Measurements from ENCODE around the gene HECTD2.

Gene HECTD2

DNA sequence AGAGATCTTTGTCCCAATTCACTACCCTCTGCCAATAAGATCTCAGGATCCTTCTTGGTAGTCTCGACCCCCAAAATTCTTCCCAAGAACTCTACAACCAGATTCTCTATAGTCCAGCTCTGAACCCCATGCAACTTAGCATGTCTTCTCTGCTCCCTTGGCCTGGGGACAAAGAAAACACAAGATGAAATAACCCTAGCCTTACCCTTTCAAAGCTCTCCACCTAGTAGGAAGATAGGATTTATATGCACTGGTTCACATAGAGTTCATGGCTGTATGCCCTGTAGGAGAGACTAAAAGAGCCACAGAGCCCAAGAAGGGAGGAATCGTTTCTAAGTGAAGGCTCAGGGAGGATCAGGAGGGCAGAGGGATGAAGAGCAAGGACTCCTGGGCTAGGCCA lies 126.6 kb downstream of the HECTD2 start:
- H3K27ac ChIP-seq (replicated peaks), result no peak overlapping the region
- DNase-seq (ENCODE audit: low read depth in 1 of 2, low spot score in 1 of 2), result no peak
- no peak for TF ChIP-seq SPI1 (IDR thresholded peaks at IDR 0.05; ENCODE audit: borderline replicate concordance, low read depth)
- TF ChIP-seq, protein P1, sequence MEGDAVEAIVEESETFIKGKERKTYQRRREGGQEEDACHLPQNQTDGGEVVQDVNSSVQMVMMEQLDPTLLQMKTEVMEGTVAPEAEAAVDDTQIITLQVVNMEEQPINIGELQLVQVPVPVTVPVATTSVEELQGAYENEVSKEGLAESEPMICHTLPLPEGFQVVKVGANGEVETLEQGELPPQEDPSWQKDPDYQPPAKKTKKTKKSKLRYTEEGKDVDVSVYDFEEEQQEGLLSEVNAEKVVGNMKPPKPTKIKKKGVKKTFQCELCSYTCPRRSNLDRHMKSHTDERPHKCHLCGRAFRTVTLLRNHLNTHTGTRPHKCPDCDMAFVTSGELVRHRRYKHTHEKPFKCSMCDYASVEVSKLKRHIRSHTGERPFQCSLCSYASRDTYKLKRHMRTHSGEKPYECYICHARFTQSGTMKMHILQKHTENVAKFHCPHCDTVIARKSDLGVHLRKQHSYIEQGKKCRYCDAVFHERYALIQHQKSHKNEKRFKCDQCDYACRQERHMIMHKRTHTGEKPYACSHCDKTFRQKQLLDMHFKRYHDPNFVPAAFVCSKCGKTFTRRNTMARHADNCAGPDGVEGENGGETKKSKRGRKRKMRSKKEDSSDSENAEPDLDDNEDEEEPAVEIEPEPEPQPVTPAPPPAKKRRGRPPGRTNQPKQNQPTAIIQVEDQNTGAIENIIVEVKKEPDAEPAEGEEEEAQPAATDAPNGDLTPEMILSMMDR (IDR thresholded peaks at IDR 0.05; ENCODE audit: insufficient read depth, low read length), result no peak
- TF ChIP-seq POLR2AphosphoS5 (IDR thresholded peaks at IDR 0.05; ENCODE audit: low read depth), result no peak
- no peak for TF ChIP-seq GABPA (IDR thresholded peaks at IDR 0.05; ENCODE audit: low read depth)
- TF ChIP-seq, protein P2, sequence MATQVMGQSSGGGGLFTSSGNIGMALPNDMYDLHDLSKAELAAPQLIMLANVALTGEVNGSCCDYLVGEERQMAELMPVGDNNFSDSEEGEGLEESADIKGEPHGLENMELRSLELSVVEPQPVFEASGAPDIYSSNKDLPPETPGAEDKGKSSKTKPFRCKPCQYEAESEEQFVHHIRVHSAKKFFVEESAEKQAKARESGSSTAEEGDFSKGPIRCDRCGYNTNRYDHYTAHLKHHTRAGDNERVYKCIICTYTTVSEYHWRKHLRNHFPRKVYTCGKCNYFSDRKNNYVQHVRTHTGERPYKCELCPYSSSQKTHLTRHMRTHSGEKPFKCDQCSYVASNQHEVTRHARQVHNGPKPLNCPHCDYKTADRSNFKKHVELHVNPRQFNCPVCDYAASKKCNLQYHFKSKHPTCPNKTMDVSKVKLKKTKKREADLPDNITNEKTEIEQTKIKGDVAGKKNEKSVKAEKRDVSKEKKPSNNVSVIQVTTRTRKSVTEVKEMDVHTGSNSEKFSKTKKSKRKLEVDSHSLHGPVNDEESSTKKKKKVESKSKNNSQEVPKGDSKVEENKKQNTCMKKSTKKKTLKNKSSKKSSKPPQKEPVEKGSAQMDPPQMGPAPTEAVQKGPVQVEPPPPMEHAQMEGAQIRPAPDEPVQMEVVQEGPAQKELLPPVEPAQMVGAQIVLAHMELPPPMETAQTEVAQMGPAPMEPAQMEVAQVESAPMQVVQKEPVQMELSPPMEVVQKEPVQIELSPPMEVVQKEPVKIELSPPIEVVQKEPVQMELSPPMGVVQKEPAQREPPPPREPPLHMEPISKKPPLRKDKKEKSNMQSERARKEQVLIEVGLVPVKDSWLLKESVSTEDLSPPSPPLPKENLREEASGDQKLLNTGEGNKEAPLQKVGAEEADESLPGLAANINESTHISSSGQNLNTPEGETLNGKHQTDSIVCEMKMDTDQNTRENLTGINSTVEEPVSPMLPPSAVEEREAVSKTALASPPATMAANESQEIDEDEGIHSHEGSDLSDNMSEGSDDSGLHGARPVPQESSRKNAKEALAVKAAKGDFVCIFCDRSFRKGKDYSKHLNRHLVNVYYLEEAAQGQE (IDR thresholded peaks at IDR 0.05; ENCODE audit: insufficient replicate concordance, low read depth), result no peak

DNA sequence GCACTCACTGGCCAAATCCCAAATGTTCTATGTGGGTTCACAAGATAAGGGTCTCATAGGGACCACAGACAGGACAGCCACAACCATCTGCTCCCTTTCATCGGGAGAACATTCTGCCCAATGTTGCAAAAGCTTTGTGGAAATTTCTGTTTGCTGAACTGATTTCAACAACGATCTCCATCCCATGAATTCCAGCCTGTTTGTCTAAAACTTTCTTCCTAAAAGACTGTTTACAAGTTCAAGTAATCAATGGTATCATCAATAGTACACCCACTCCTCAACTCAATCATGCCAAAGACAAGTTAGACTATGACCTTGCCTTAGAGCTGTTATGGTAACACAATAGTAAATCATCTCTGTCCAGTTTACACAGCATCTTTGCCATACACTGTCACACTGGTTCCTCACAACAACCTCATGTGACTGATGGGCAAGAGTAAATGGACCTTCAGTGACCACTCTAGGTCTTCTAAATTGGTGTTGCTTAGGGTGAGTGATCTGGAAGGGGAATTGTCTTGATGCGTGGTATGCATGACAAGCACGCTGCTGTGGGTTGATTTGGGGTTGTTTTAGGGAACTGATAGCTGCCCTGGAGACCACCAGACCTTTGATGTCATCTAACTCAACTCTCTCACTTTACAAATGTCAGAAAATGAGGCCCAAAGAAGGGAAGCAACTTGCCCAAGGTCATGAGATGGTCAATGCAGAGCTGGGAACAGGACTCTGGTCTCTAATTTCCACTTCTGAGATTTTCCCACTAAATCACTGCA lies 127.7 kb downstream of the HECTD2 start:
- no peak overlapping the region for H3K4me3 ChIP-seq (replicated peaks; ENCODE audit: insufficient read depth, low read length)
- TF ChIP-seq, protein P2 (IDR thresholded peaks at IDR 0.05; ENCODE audit: insufficient replicate concordance, low read depth), result no peak
- TF ChIP-seq SPI1 (IDR thresholded peaks at IDR 0.05; ENCODE audit: borderline replicate concordance, low read depth) (no peak), GABPA (IDR thresholded peaks at IDR 0.05; ENCODE audit: low read depth) (no peak), POLR2AphosphoS5 (IDR thresholded peaks at IDR 0.05; ENCODE audit: low read depth) (no peak)
- TF ChIP-seq, protein P1 (IDR thresholded peaks at IDR 0.05; ENCODE audit: insufficient read depth, low read length), result no peak
- no peak for DNase-seq (ENCODE audit: low read depth in 1 of 2, low spot score in 1 of 2)
- H3K27me3 ChIP-seq (ENCODE audit: insufficient read depth, poor library complexity, severe bottlenecking), result no peaks in the 10 kb centered on the region
- no peak overlapping the region for H3K27ac ChIP-seq (replicated peaks)

More for the DNA sequence above, 126.6 kb downstream of the HECTD2 start:
- H3K4me3 ChIP-seq (replicated peaks; ENCODE audit: insufficient read depth, low read length), result no peak overlapping the region
- H3K27me3 ChIP-seq (ENCODE audit: insufficient read depth, poor library complexity, severe bottlenecking), result no peaks in the 10 kb centered on the region

DNA sequence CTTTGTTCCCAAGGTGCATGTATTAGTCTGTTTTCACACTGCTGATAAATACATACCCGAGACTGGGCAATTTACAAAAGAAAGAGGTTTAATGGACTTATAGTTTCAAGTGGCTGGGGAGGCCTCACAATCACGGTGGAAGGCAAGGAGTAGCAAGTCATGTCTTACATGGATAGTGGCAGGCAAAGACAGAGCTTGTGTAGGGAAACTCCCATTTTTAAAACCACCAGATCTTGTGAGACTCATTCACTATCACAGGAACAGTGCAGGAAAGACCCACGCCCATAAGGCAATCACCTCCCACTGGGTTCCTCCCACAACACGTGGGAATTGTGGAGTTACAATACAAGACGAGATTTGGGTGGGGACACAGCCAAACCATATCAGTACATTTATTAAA lies 129.8 kb downstream of the HECTD2 start:
- no peak for DNase-seq (ENCODE audit: low read depth in 1 of 2, low spot score in 1 of 2)
- Histone ChIP-seq H3K27ac (replicated peaks) (no peak overlapping the region), H3K4me3 (replicated peaks; ENCODE audit: insufficient read depth, low read length) (no peak overlapping the region), H3K27me3 (ENCODE audit: insufficient read depth, poor library complexity, severe bottlenecking) (no peaks in the 10 kb centered on the region)
- TF ChIP-seq, protein P1 (IDR thresholded peaks at IDR 0.05; ENCODE audit: insufficient read depth, low read length), result no peak
- no peak for TF ChIP-seq SPI1 (IDR thresholded peaks at IDR 0.05; ENCODE audit: borderline replicate concordance, low read depth)
- TF ChIP-seq POLR2AphosphoS5 (IDR thresholded peaks at IDR 0.05; ENCODE audit: low read depth), result no peak
- no peak for TF ChIP-seq GABPA (IDR thresholded peaks at IDR 0.05; ENCODE audit: low read depth)
- TF ChIP-seq, protein P2 (IDR thresholded peaks at IDR 0.05; ENCODE audit: insufficient replicate concordance, low read depth), result no peak

Data from HL-60 (cell line).